GM23248 (cell line): ENCODE results near the gene SDF2L1. TPM values are rescaled to one million over a fixed set of nuclear protein-coding genes. Genes with fewer than 3 reads are reported as not detected.

Source experiments
- DNase-seq: peaks from one replicate; pipeline ENCODE4 v3.0.0-alpha.2; 2015
- H2AFZ ChIP-seq: fragments of 200-600 bp; sonication (generic); 2 replicates; pipeline ENCODE4 v1.6.1; 2016; ENCODE audit warnings: antibody characterized with exemption
- H3F3A ChIP-seq: fragments of 200-600 bp; sonication (generic); 2 replicates; pipeline ENCODE4 v1.6.1; 2016; ENCODE audit warnings: mild to moderate bottlenecking, antibody characterized with exemption, mixed run types; ENCODE audit not compliant: insufficient read depth
- H3K27ac ChIP-seq: fragments of 200-600 bp; sonication (generic); 2 replicates; pipeline ENCODE4 v1.5.1; 2016; ENCODE audit warnings: mild to moderate bottlenecking
- H3K27me3 ChIP-seq: fragments of 200-600 bp; sonication (generic); replicated peaks from 2 replicates; pipeline ENCODE4 v1.6.1; 2016; ENCODE audit warnings: mild to moderate bottlenecking; ENCODE audit not compliant: insufficient read depth
- H3K36me3 ChIP-seq: fragments of 200-600 bp; sonication (generic); 2 replicates; pipeline ENCODE4 v1.6.1; 2016; ENCODE audit warnings: low read depth, mild to moderate bottlenecking
- H3K4me1 ChIP-seq: fragments of 200-600 bp; sonication (generic); 2 replicates; pipeline ENCODE4 v1.6.1; 2016; ENCODE audit warnings: mild to moderate bottlenecking; ENCODE audit not compliant: insufficient read depth
- H3K4me2 ChIP-seq: fragments of 200-600 bp; sonication (generic); one replicate; pipeline ENCODE4 v1.6.1; 2016; ENCODE audit warnings: mild to moderate bottlenecking; ENCODE audit not compliant: unreplicated experiment
- H3K4me3 ChIP-seq: fragments of 200-600 bp; sonication (generic); 2 replicates; pipeline ENCODE4 v1.5.1; 2016; ENCODE audit warnings: mild to moderate bottlenecking
- H3K79me2 ChIP-seq: fragments of 200-600 bp; sonication (generic); 2 replicates; pipeline ENCODE4 v1.6.1; 2016; ENCODE audit warnings: mild to moderate bottlenecking; ENCODE audit not compliant: insufficient read depth
- H3K9ac ChIP-seq: fragments of 200-600 bp; sonication (generic); 2 replicates; pipeline ENCODE4 v1.6.1; 2016; ENCODE audit warnings: mild to moderate bottlenecking
- H3K9me2 ChIP-seq: fragments of 200-600 bp; sonication (generic); 2 replicates; pipeline ENCODE4 v1.6.1; 2016; ENCODE audit warnings: mixed run types, mild to moderate bottlenecking, moderate library complexity; ENCODE audit not compliant: insufficient read depth
- H3K9me3 ChIP-seq: fragments of 200-600 bp; sonication (generic); one replicate; pipeline ENCODE4 v1.6.1; 2017; ENCODE audit warnings: low read depth
- H4K20me1 ChIP-seq: fragments of 200-600 bp; sonication (generic); 2 replicates; pipeline ENCODE4 v1.6.0; 2016; ENCODE audit not compliant: insufficient read depth
- EZH2 ChIP-seq: fragments of 200-600 bp; sonication (generic); IDR thresholded peaks from 2 replicates; pipeline ENCODE4 v1.6.1; 2018; ENCODE audit warnings: antibody characterized with exemption, mild to moderate bottlenecking; ENCODE audit not compliant: insufficient read depth, poor library complexity, severe bottlenecking
- EZH2phosphoT487 ChIP-seq: fragments of 200-600 bp; sonication (generic); IDR thresholded peaks from 2 replicates; pipeline ENCODE4 v1.6.1; 2018; ENCODE audit warnings: antibody characterized with exemption, moderate library complexity, mild to moderate bottlenecking, low read depth; ENCODE audit not compliant: insufficient read depth
- WGBS, 2 experiments: methylation state at CpG; one replicate each; pipeline ENCODE4 v1.1.6; 2015 to 2017; ENCODE audit warnings: low lambda C conversion rate in 2 of 2, low coverage in 1 of 2; ENCODE audit errors: missing lambda C conversion rate in 2 of 2; 5-methylcytosine and 5-hydroxymethylcytosine counted together
- in situ Hi-C: fragments of 300-500 bp; cut with MboI; formaldehyde crosslinking; loops from 2 replicates; pipeline ENCODE4 v1.15.0; 2020
- polyA plus RNA-seq: library from polyadenylated mRNA; unstranded; fragments of >200 nt; fragmentation: Nextera tagmentation; extraction: Ambion mirVana; gene quantifications from 2 replicates; pipeline ENCODE4 v1.2.1, GENCODE V29; 2016
- total RNA-seq: library from RNA; depleted of rRNA; stranded (reverse); fragments of >200 nt; shearing (Covaris generic); gene quantifications from 2 replicates; pipeline ENCODE4 v1.2.3, GENCODE V29; 2014

Gene SDF2L1
- total and polyA plus RNA-seq, 2 experiments from 2014 or later: 33.9 to 37.2 TPM

DNA sequence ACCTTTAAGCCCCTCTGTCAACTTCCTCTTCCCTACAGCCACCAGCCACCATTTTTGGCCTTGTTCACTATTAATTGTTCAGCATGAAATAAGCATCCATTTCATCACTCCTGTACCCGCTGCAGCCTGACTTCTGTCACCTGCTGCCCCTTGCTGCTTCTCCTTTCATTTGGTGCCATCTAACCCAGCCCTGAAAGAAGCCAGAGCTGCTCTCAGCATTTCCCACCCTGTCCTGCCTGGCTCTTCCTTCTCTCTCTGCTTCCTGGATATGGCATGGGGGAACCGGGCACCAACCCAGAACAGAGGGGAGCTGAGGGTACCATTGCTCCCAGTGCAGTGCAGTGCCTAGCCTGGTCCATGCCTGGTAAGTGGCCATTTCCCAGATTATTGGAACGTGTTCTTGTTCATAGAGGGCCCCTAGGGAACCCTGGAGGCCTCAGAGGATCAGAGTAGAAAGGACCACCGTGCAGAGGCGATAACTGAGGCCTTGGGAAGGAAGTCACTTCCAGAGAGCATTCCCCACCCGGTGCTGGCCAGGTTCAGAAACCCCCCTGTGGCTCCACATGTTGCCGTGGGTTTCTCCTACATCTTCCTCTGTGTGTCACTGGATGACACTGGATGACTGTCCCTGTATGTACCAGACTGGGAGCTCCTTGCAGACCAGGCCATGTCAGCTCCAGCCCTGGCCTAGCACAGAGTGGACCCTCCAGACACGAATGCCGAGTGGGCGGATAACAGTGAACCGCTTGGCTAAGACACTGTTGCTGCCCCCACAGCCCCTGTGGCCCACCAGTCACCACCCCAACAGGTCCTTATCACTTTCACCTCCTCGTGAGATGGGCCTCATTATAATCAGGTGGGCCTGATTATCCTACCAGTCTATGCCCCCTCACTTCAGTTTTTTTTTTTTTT is 17.0 kb upstream of the SDF2L1 start:
- Histone ChIP-seq H3K27me3 (no peaks in the 10 kb centered on the region), H4K20me1 (peaks cover 4% of the 10 kb centered on the region; the same call in 1 of the 2 replicates), H3K79me2 (peaks cover 79% of the 10 kb centered on the region), H3F3A (peaks cover 26% of the 10 kb centered on the region), H3K9me2 (no peaks in the 10 kb centered on the region), H3K4me1 (peaks cover 5% of the 10 kb centered on the region; the same call in 1 of the 2 replicates), H2AFZ (no peak overlapping the region), H3K4me3 (no peak overlapping the region), H3K36me3 (peaks cover 3% of the 10 kb centered on the region; the same call in 1 of the 2 replicates), H3K27ac (0 out of 2 replicates have a peak overlapping the region, but pooled peaks have one; percentile 9), H3K4me2 (no peak overlapping the region), H3K9ac (no peak overlapping the region), H3K9me3 (no peaks in the 10 kb centered on the region)
- DNase-seq: peak; percentile 23
- TF ChIP-seq EZH2phosphoT487 (no peak), EZH2 (no peak)
- 84 to 85% methylated on average over 12 of the region's 12 CpGs for WGBS, 2 experiments
- in situ Hi-C loops: loop anchor here (25.0 kb wide), 1 partner anchor 163 kb away; the partner anchor contains the start of gene TMEM191C

GRCh38 chr22:21626073-21626734 is 15.9 kb upstream of the SDF2L1 start:
- in situ Hi-C loops: loop anchor here (25.0 kb wide), 1 partner anchor 164 kb away; the partner anchor contains the start of gene TMEM191C
- peaks cover 26% of the 10 kb centered on the region for H3F3A ChIP-seq
- H3K4me3 ChIP-seq: no peak overlapping the region
- no peaks in the 10 kb centered on the region for H3K9me3 ChIP-seq
- H3K27me3 ChIP-seq: no peaks in the 10 kb centered on the region
- H2AFZ ChIP-seq: no peak overlapping the region
- peaks cover 68% of the 10 kb centered on the region for H3K79me2 ChIP-seq
- H3K27ac ChIP-seq: no peak overlapping the region
- no peak for TF ChIP-seq EZH2phosphoT487
- TF ChIP-seq EZH2: no peak
- H3K9me2 ChIP-seq: no peaks in the 10 kb centered on the region
- peaks cover 5% of the 10 kb centered on the region; the same call in 1 of the 2 replicates for H3K4me1 ChIP-seq
- no peak for DNase-seq
- H3K9ac ChIP-seq: no peak overlapping the region
- H3K36me3 ChIP-seq: peaks cover 3% of the 10 kb centered on the region; the same call in 1 of the 2 replicates
- WGBS, 2 experiments: 79 to 82% methylated on average over 4 of the region's 4 CpGs
- H4K20me1 ChIP-seq: no peaks in the 10 kb centered on the region
- H3K4me2 ChIP-seq: no peak overlapping the region

- peaks cover 3% of the 10 kb centered on the region; the same call in 1 of the 2 replicates for H3K36me3 ChIP-seq
- H3F3A ChIP-seq: peaks cover 24% of the 10 kb centered on the region
- H3K9ac ChIP-seq: no peak overlapping the region
- H3K27ac ChIP-seq: no peak overlapping the region
- H3K4me3 ChIP-seq: no peak overlapping the region
- no peak for DNase-seq
- no peaks in the 10 kb centered on the region for H4K20me1 ChIP-seq
- peaks cover 5% of the 10 kb centered on the region; the same call in 1 of the 2 replicates for H3K4me1 ChIP-seq
- in situ Hi-C loops: loop anchor here (25.0 kb wide), 1 partner anchor 165 kb away; the partner anchor contains the start of gene TMEM191C
- H3K9me3 ChIP-seq: no peaks in the 10 kb centered on the region
- 65 to 66% methylated on average over 11 of the region's 11 CpGs for WGBS, 2 experiments
- H2AFZ ChIP-seq: no peak overlapping the region
- H3K79me2 ChIP-seq: peaks cover 64% of the 10 kb centered on the region
- no peak for TF ChIP-seq EZH2phosphoT487
- no peak for TF ChIP-seq EZH2
- H3K4me2 ChIP-seq: no peak overlapping the region
- H3K27me3 ChIP-seq: no peaks in the 10 kb centered on the region
- no peaks in the 10 kb centered on the region for H3K9me2 ChIP-seq
These were observed 15.2 kb upstream of the SDF2L1 start for GRCh38 chr22:21626735-21627469.
